Gastrocnemius medialis (tissue), 4 donors: ENCODE results near the gene C14orf132. TPM values are rescaled to one million over a fixed set of nuclear protein-coding genes. Genes with fewer than 3 reads are reported as not detected.

Source experiments
- ATAC-seq, 2 donors: fragments of 150-250 bp; one replicate each; pipeline ENCODE4 v1.9.1; 2016
- DNase-seq, 2 donors: peaks; one replicate each; pipeline ENCODE4 v3.0.0-alpha.2; 2019
- H3K27ac ChIP-seq, 4 donors: fragments of 200-600 bp; sonication (generic); 1 replicate in 1 of 4; 2 replicates in 3 of 4; pipeline ENCODE4 v1.5.1; 2016 to 2018; ENCODE audit warnings: mild to moderate bottlenecking in 2 of 4, moderate library complexity in 1 of 4
- H3K27me3 ChIP-seq, 3 donors: fragments of 200-600 bp; sonication (generic) in 2 of 3; 1 replicate in 1 of 3; 2 replicates in 2 of 3; pipeline versions ENCODE4 v1.5.1 to v1.6.0; 2016 to 2019; ENCODE audit warnings: mild to moderate bottlenecking in 1 of 3, moderate library complexity in 1 of 3
- H3K36me3 ChIP-seq, 2 donors: fragments of 200-600 bp; sonication (generic) in 1 of 2; one replicate each; pipeline ENCODE4 v1.5.1; 2017 to 2018
- H3K4me1 ChIP-seq, 2 donors: fragments of 200-600 bp; sonication (generic) in 1 of 2; one replicate each; pipeline ENCODE4 v1.5.1; 2016 to 2017; ENCODE audit warnings: mild to moderate bottlenecking in 2 of 2
- H3K4me3 ChIP-seq, 4 donors: fragments of 200-600 bp; sonication (generic) in 3 of 4; 1 replicate in 1 of 4; 2 replicates in 3 of 4; pipeline ENCODE4 v1.5.1; 2016 to 2019; ENCODE audit warnings: mild to moderate bottlenecking in 2 of 4
- H3K9me3 ChIP-seq, 3 donors: fragments of 200-600 bp; sonication (generic) in 2 of 3; 1 replicate in 1 of 3; 2 replicates in 2 of 3; pipeline ENCODE4 v1.5.1; 2016 to 2019
- POLR2A ChIP-seq, 2 donors: fragments of 450-650 bp; IDR thresholded peaks; one replicate each; pipeline ENCODE4 v1.6.1; 2017; ENCODE audit warnings: antibody characterized with exemption in 2 of 2, mild to moderate bottlenecking in 2 of 2, moderate library complexity in 2 of 2
- in situ Hi-C, 4 donors: fragments of 200-750 bp; cut with MboI; loops; one replicate each; pipeline versions ENCODE4 v1.15.0 to v1.8.0; 2017; ENCODE audit warnings: low sequenced_read_pairs in 4 of 4
- intact Hi-C: fragments of 100-400 bp; cut with DNase I; formaldehyde crosslinking; loops from one replicate; pipeline ENCODE4 v1.15.1; 2023; ENCODE audit warnings: low total_unique reads
- total RNA-seq, 4 donors: library from RNA; depleted of rRNA; stranded (reverse); fragments of >200 nt; gene quantifications; one replicate each; pipeline versions ENCODE4 v1.1.0 to v1.2.3, GENCODE V29; 2016
- TF ChIP-seq, protein P1 (sequence below), 5 experiments: fragments of 450-650 bp in 3 of 5; fragments of 200-600 bp in 2 of 5; sonication (generic) in 2 of 5; IDR thresholded peaks in 4 of 5; conservative IDR thresholded peaks in 1 of 5; 1 replicate in 4 of 5; 2 replicates in 1 of 5; pipeline ENCODE4 v1.5.1; 2016 to 2019; ENCODE audit warnings: antibody characterized with exemption in 5 of 5, mild to moderate bottlenecking in 3 of 5, moderate library complexity in 3 of 5

C14orf132 gene
- total RNA-seq, 4 donors from 2014 or later: 1.1 to 2.9 (median 1.5) TPM

DNA sequence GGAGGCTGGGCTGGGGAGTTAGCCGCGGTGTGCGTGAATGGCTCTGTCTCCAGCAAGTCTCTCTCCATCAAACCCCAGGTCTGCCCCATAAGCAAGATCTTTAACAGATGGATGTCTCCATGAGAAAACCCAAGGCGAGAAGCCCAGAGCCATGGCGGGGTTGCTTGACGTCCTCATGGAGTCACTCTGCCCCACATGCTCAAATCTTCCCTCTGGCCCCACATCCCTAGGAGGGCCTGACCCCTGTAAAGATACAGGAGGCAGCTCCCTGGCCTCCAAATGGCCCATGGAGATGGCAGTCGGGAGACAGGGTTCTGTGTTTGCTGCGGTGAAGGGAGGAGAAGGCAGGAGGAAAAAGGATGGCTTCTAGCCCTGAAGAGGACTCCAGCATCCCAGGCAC, 49.3 kb downstream of the C14orf132 start:
- no peak for DNase-seq
- TF ChIP-seq, protein P1, sequence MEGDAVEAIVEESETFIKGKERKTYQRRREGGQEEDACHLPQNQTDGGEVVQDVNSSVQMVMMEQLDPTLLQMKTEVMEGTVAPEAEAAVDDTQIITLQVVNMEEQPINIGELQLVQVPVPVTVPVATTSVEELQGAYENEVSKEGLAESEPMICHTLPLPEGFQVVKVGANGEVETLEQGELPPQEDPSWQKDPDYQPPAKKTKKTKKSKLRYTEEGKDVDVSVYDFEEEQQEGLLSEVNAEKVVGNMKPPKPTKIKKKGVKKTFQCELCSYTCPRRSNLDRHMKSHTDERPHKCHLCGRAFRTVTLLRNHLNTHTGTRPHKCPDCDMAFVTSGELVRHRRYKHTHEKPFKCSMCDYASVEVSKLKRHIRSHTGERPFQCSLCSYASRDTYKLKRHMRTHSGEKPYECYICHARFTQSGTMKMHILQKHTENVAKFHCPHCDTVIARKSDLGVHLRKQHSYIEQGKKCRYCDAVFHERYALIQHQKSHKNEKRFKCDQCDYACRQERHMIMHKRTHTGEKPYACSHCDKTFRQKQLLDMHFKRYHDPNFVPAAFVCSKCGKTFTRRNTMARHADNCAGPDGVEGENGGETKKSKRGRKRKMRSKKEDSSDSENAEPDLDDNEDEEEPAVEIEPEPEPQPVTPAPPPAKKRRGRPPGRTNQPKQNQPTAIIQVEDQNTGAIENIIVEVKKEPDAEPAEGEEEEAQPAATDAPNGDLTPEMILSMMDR (IDR thresholded peaks at IDR 0.05 in 4 of 5, conservative IDR thresholded peaks at IDR 0.05 in 1 of 5): no peak
- TF ChIP-seq POLR2A (IDR thresholded peaks at IDR 0.05): no peak
- no peaks in the 10 kb centered on the region for H3K9me3 ChIP-seq
- intact Hi-C loops (no loop called here), in situ Hi-C loops (loop anchor here in 1 of 4 donors (25.0 kb wide), 1 partner anchor 349 kb away; no protein-coding TSS in a partner anchor)
- no peaks in the 10 kb centered on the region for H3K36me3 ChIP-seq
- H3K27ac ChIP-seq: no peak overlapping the region
- H3K27me3 ChIP-seq: no peaks in the 10 kb centered on the region
- ATAC-seq: no peak
- peaks cover 0 to 4% of the 10 kb centered on the region in 2 donors for H3K4me1 ChIP-seq
- no peak overlapping the region for H3K4me3 ChIP-seq

DNA sequence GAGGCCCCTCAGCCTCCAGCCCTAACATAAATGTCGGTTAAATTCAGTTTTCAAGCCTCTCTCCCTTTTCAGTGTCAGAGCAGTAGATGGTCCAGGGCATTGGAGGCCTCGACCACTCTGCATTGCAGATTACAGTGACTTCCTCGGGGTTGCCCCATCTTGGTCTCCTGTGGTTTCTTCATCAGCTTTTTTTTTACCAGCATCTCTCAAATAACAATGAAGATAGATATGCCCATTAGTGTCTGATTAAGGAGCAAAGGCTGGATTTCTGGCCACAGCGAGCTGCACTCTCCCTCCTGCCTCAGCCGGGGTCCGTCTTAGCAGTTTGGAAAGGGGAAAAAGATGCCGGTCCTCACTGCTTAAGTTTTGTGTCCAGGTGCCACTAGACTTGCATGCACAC, 49.7 kb downstream of the C14orf132 start:
- in situ Hi-C loops: loop anchor here in 1 of 4 donors (25.0 kb wide), 1 partner anchor 348 kb away; no protein-coding TSS in a partner anchor
- Histone ChIP-seq H3K9me3 (no peaks in the 10 kb centered on the region), H3K27me3 (no peaks in the 10 kb centered on the region), H3K27ac (no peak overlapping the region), H3K36me3 (no peaks in the 10 kb centered on the region), H3K4me3 (no peak overlapping the region), H3K4me1 (peaks cover 0 to 4% of the 10 kb centered on the region in 2 donors)
- intact Hi-C loops: no loop called here
- no peak for DNase-seq
- TF ChIP-seq, protein P1 (IDR thresholded peaks at IDR 0.05 in 4 of 5, conservative IDR thresholded peaks at IDR 0.05 in 1 of 5): no peak
- TF ChIP-seq POLR2A (IDR thresholded peaks at IDR 0.05): no peak
- ATAC-seq: no peak

DNA sequence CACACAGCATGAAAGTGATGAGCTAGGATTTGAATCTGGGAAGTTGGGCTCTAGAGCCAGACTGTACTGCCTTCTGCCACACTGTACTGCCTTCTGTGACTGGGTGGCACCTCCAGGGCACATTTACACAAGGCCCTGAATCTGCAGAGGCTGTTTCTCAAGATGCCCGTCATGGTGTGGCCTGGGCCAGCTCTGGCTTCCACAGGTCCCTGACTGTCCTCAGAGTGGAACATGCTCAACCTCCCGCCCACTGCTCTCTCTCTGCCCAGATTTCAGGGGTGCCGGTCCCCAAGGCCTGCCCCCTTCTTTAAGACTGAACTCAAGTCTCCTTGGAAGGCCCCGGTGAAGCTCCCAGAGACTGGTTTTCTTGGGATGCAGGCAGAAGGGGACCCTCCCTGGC, 50.2 kb downstream of the C14orf132 start:
- Histone ChIP-seq H3K36me3 (no peaks in the 10 kb centered on the region), H3K4me1 (peaks cover 0 to 4% of the 10 kb centered on the region in 2 donors), H3K9me3 (no peaks in the 10 kb centered on the region), H3K4me3 (no peak overlapping the region), H3K27me3 (no peaks in the 10 kb centered on the region), H3K27ac (no peak overlapping the region)
- DNase-seq (no peak), ATAC-seq (no peak)
- in situ Hi-C loops: loop anchor here in 1 of 4 donors (25.0 kb wide), 1 partner anchor 348 kb away; no protein-coding TSS in a partner anchor
- TF ChIP-seq POLR2A (IDR thresholded peaks at IDR 0.05): no peak
- TF ChIP-seq, protein P1 (IDR thresholded peaks at IDR 0.05 in 4 of 5, conservative IDR thresholded peaks at IDR 0.05 in 1 of 5): no peak
- intact Hi-C loops: no loop called here

DNA sequence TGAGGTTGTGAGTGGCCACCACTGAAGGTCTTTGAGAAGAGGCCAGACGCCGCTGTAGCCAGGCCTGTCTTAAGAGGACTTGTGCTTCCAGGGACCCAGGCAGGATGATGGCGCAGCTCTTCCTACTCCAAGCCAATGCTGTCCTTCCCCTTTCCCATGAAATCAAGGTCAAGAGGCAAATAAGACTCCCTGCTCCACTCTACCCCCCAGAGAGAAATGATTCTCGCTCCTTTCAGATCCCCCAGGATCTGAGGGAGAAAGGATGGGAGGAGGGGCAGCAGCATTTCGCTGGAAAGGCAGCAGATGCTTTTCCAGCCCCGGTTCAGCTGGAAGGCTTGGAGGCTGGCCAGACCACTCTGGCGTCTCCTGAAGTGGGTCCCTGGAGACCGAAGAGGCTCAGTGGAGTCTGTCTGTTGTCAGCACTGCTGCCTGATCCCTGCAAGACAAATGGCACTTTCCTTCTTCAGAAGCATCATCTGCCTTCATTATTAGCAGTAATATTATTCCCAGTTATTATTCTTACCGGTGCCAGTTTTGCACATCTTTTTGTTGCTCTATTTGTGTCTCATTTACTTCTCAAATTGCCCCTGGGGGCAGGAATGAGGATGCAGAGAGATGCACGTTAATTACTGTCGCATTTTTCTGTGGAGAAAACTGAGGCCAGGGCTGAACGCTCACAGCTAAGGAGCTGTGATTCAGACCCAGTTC, 51.4 kb downstream of the C14orf132 start:
- Histone ChIP-seq H3K27ac (no peak overlapping the region), H3K4me3 (no peak overlapping the region), H3K9me3 (no peaks in the 10 kb centered on the region), H3K27me3 (no peaks in the 10 kb centered on the region), H3K4me1 (peaks cover 0 to 4% of the 10 kb centered on the region in 2 donors), H3K36me3 (no peaks in the 10 kb centered on the region)
- intact Hi-C loops: loop anchor here (10.0 kb wide), 1 partner anchor 56 kb away; the partner anchor contains the start of gene C14orf132
- peak; percentile 36 to 39 for ATAC-seq
- no peak for TF ChIP-seq POLR2A (IDR thresholded peaks at IDR 0.05)
- TF ChIP-seq, protein P1 (IDR thresholded peaks at IDR 0.05 in 4 of 5, conservative IDR thresholded peaks at IDR 0.05 in 1 of 5): no peak
- in situ Hi-C loops: loop anchor here in 3 of 4 donors (10.0 to 25.0 kb wide), 2 partner anchors 184 to 347 kb away; no protein-coding TSS in a partner anchor
- DNase-seq: peak in 1 of 2 donors; percentile 42
